HG03442 (cell line): ENCODE data around the gene MFAP1.
A peak's percentile ranks its signal among the peaks of the same experiment; 100 is the strongest.
"Not testable (repeated sequence)": the region's sequence is repeated elsewhere in the genome, so short reads cannot be mapped to it uniquely, and the experiment has no call there.

ENCODE experiments used
- ATAC-seq: cut with Tn5 transposase; IDR thresholded peaks from one replicate; pipeline ENCODE4 v1.9.1; 2021; ENCODE audit warnings: mild to moderate bottlenecking, moderate library complexity; ENCODE audit not compliant: unreplicated experiment

The MFAP1 gene

GRCh38 chr15:43824302-43825246, at the start of gene MFAP1:
Gene MFAP1, minus strand, starts transcription at chr15:43824690. Its CDS starts 121 bp downstream, at chr15:43824569.
- peak; percentile 67 for ATAC-seq

GRCh38 chr15:43873651-43874050, 49.2 kb upstream of the MFAP1 start:
- no peak for ATAC-seq

GRCh38 chr15:43872416-43873020, 48.0 kb upstream of the MFAP1 start:
- no peak for ATAC-seq

GRCh38 chr15:43871835-43872234, 47.3 kb upstream of the MFAP1 start:
- no peak for ATAC-seq

- ATAC-seq, result no peak
Observed at GRCh38 chr15:43868406-43868805, 43.9 kb upstream of the MFAP1 start.

- no peak for ATAC-seq
Observed at GRCh38 chr15:43867096-43867495, 42.6 kb upstream of the MFAP1 start.

- not testable (repeated sequence) for ATAC-seq
Observed at GRCh38 chr15:43866636-43867035, 42.1 kb upstream of the MFAP1 start.

- no peak for ATAC-seq
Observed at GRCh38 chr15:43859546-43859945, 35.1 kb upstream of the MFAP1 start.

GRCh38 chr15:43854801-43855200, 30.3 kb upstream of the MFAP1 start:
- ATAC-seq, result no peak

- ATAC-seq, result no peak
Observed at GRCh38 chr15:43852607-43853006, 28.1 kb upstream of the MFAP1 start.

GRCh38 chr15:43851251-43851650, 26.8 kb upstream of the MFAP1 start:
- ATAC-seq, result no peak

- ATAC-seq, result no peak
Observed at GRCh38 chr15:43845421-43845820, 20.9 kb upstream of the MFAP1 start.

- not testable (repeated sequence) for ATAC-seq
Observed at GRCh38 chr15:43832485-43832884, 8.0 kb upstream of the MFAP1 start.

- ATAC-seq, result not testable (repeated sequence)
Observed at GRCh38 chr15:43831519-43832052, 7.1 kb upstream of the MFAP1 start.

- not testable (repeated sequence) for ATAC-seq
Observed at GRCh38 chr15:43830691-43831275, 6.3 kb upstream of the MFAP1 start.

GRCh38 chr15:43829951-43830540, 5.6 kb upstream of the MFAP1 start:
- not testable (repeated sequence) for ATAC-seq

GRCh38 chr15:43828061-43828657, 3.7 kb upstream of the MFAP1 start:
- ATAC-seq, result no peak

- peak; percentile 59 for ATAC-seq
Observed at GRCh38 chr15:43826508-43827341, 2.2 kb upstream of the MFAP1 start, which contains the start of gene WDR76. Gene WDR76, plus strand, starts transcription at chr15:43827002. Its CDS starts 31 bp downstream, at chr15:43827033.

GRCh38 chr15:43826029-43826507, 1.6 kb upstream of the MFAP1 start:
- ATAC-seq, result no peak
